Thyroid gland (tissue), 4 donors: ENCODE data around the gene LSM4. TPM values are rescaled to one million over a fixed set of nuclear protein-coding genes. Genes with fewer than 3 reads are reported as not detected.
A peak's percentile ranks its signal among the peaks of the same experiment; 100 is the strongest.

Source experiments
- DNase-seq, 2 donors: peaks; one replicate each; pipeline ENCODE4 v3.0.0-alpha.2; 2019
- H3K27ac ChIP-seq, 3 donors: fragments of 200-600 bp; sonication (generic); 1 replicate in 2 of 3; 2 replicates in 1 of 3; pipeline ENCODE4 v1.5.1; 2016 to 2019; ENCODE audit warnings: mild to moderate bottlenecking in 1 of 3, moderate library complexity in 1 of 3
- H3K27me3 ChIP-seq: fragments of 200-600 bp; sonication (generic); one replicate; pipeline ENCODE4 v1.5.1; 2019
- H3K36me3 ChIP-seq, 2 donors: fragments of 200-600 bp; sonication (generic); one replicate each; pipeline ENCODE4 v1.5.1; 2016 to 2019
- H3K4me1 ChIP-seq, 2 donors: fragments of 200-600 bp; sonication (generic); one replicate each; pipeline ENCODE4 v1.5.1; 2017 to 2019
- H3K4me3 ChIP-seq, 3 donors: fragments of 200-600 bp; sonication (generic); replicated peaks in 1 of 3; 1 replicate in 2 of 3; 2 replicates in 1 of 3; pipeline ENCODE4 v1.5.1; 2016; ENCODE audit warnings: mild to moderate bottlenecking in 1 of 3
- H3K9me3 ChIP-seq: fragments of 200-600 bp; sonication (generic); one replicate; pipeline ENCODE4 v1.5.1; 2017
- POLR2A ChIP-seq, 2 donors: fragments of 450-650 bp; IDR thresholded peaks; one replicate each; pipeline ENCODE4 v1.6.1; 2017; ENCODE audit warnings: antibody characterized with exemption in 2 of 2, mild to moderate bottlenecking in 2 of 2, moderate library complexity in 1 of 2
- WGBS, 2 donors: methylation state at CpG; one replicate each; pipeline ENCODE4 v1.1.5; 2017; 5-methylcytosine and 5-hydroxymethylcytosine counted together
- intact Hi-C: fragments of 100-400 bp; cut with DNase I; formaldehyde crosslinking; loops from one replicate; pipeline ENCODE4 v1.15.1; 2023
- total RNA-seq, 4 donors: library from RNA; depleted of rRNA; stranded (reverse); fragments of >200 nt; gene quantifications; one replicate each; pipeline ENCODE4 v1.2.3, GENCODE V29; 2016
- TF ChIP-seq, protein P1 (sequence below), 6 experiments: fragments of 200-600 bp in 3 of 6; fragments of 450-650 bp in 3 of 6; sonication (generic) in 3 of 6; IDR thresholded peaks; one replicate each; pipeline ENCODE4 v1.5.1; 2016 to 2019; ENCODE audit warnings: antibody characterized with exemption in 6 of 6, mild to moderate bottlenecking in 2 of 6, inconsistent platforms in 1 of 6, moderate library complexity in 1 of 6

The LSM4 gene
- total RNA-seq, 4 donors from 2014 or later = 55.2 to 203 (median 140) TPM

DNA sequence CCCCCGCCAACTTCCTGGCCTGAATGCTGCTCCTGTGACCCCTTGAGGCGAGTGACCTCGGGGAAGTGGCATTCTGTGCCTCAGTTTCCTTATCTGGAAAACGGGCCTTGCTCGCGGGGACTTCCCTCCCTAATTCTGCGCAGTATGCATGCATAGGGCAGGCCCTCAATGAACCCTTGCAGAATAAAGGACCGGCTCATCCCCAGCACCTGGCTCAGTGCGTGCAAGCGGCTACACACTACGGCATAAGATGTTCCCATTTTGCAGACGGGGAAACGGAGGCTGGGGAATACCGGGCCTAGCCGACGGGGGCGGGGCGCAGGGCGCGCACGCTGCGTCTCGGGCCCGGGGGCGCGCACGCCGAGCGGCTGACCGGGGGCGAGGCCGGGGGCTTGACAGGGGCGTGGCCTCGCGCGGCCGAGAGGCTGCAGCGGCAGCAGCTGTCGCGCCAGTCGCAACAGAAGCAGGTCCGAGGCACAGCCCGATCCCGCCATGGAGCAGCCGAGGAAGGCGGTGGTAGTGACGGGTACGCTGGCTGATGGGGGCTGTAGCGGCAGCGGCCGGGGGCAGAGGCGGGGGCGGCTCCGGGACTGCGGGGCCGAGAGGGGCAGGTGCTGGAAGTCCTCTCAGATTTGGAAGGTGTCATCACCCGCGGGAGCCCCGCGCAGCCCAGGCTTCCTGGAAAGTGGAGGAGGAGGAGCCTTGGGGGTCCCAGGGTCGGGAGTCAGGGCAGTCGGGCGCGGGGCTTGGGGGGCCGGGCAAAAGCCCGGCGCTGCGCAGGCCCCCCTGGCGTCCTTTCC is 17.5 kb upstream of the LSM4 start, which contains the start of gene PGPEP1:
TSS of gene PGPEP1 (plus strand) at position 409 of the 800 bp plus-strand sequence. CDS start at position 493, 84 bp downstream.
- H3K36me3 ChIP-seq = no peaks in the 10 kb centered on the region
- TF ChIP-seq, protein P1, sequence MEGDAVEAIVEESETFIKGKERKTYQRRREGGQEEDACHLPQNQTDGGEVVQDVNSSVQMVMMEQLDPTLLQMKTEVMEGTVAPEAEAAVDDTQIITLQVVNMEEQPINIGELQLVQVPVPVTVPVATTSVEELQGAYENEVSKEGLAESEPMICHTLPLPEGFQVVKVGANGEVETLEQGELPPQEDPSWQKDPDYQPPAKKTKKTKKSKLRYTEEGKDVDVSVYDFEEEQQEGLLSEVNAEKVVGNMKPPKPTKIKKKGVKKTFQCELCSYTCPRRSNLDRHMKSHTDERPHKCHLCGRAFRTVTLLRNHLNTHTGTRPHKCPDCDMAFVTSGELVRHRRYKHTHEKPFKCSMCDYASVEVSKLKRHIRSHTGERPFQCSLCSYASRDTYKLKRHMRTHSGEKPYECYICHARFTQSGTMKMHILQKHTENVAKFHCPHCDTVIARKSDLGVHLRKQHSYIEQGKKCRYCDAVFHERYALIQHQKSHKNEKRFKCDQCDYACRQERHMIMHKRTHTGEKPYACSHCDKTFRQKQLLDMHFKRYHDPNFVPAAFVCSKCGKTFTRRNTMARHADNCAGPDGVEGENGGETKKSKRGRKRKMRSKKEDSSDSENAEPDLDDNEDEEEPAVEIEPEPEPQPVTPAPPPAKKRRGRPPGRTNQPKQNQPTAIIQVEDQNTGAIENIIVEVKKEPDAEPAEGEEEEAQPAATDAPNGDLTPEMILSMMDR (IDR thresholded peaks at IDR 0.05) = no peak
- peak in 1 of 2 donors; percentile 75 for TF ChIP-seq POLR2A (IDR thresholded peaks at IDR 0.05)
- WGBS, 2 donors = 17 to 36% methylated on average over 9 to 20 of the region's 69 CpGs
- intact Hi-C loops = no loop called here
- peak; percentile 64 to 71 for DNase-seq
- peaks cover 4 to 12% of the 10 kb centered on the region in 2 donors for H3K4me1 ChIP-seq
- H3K9me3 ChIP-seq = no peaks in the 10 kb centered on the region
- H3K4me3 ChIP-seq = peak within 1 kb of the TSS; percentile 53 to 97 (median 75)
- H3K27me3 ChIP-seq = no peaks in the 10 kb centered on the region
- H3K27ac ChIP-seq = peak within 1 kb of the TSS; percentile 49 to 68 (median 55)

DNA sequence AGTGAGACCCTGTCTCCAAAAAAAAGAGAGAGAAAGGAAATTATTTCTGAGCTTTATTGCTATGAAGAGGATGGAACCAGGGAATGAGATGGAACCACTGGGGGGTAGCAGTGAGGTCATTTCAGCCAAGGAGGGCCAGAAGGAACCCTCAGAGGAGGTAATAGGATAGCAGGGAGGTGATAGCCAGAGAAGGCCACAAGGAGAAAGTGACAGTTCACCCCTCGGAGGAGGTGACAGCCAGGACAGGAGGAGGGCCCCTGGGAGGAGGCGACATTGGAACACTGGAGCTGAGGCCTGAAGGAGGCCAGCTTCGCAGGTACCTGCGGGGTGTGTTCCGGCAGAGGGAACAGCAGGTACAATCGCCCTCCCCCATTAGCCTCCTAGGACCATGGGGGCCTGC is 16.8 kb upstream of the LSM4 start:
- Histone ChIP-seq H3K27me3 (no peaks in the 10 kb centered on the region), H3K4me3 (peak overlapping the region in 1 of 3 donors; percentile 97), H3K27ac (peak overlapping the region in 1 of 3 donors; percentile 55), H3K9me3 (no peaks in the 10 kb centered on the region), H3K4me1 (peaks cover 4 to 12% of the 10 kb centered on the region in 2 donors), H3K36me3 (no peaks in the 10 kb centered on the region)
- no peak for TF ChIP-seq POLR2A (IDR thresholded peaks at IDR 0.05)
- TF ChIP-seq, protein P1 (IDR thresholded peaks at IDR 0.05) = no peak
- 57 to 59% methylated on average over 5 to 6 of the region's 6 CpGs for WGBS, 2 donors
- DNase-seq = no peak
- intact Hi-C loops = no loop called here

DNA sequence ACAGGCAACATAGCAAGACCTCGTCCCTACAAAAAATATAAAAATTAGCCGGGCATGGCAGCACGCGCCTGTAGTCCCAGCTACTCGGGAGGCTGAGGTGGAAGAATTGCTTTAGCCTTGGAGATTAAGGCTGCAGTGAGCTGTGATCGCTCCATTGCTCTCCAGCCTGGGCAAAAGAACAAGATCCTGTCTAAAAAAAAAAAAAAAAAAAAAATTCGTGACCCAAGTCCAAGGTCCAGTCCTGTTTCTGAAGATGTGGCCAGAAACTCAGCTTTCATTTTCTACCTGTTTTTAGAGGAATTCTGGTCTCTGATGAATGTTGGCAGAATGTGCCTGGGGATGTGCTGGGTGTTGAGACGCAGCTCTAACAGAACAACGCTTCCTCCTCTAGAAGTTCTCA is 15.7 kb upstream of the LSM4 start:
- H3K27me3 ChIP-seq = no peaks in the 10 kb centered on the region
- H3K9me3 ChIP-seq = no peaks in the 10 kb centered on the region
- H3K27ac ChIP-seq = no peak overlapping the region
- intact Hi-C loops = no loop called here
- peak in 1 of 2 donors; percentile 26 for DNase-seq
- no peaks in the 10 kb centered on the region for H3K36me3 ChIP-seq
- H3K4me1 ChIP-seq = peaks cover 4 to 20% of the 10 kb centered on the region in 2 donors
- no peak for TF ChIP-seq POLR2A (IDR thresholded peaks at IDR 0.05)
- TF ChIP-seq, protein P1 (IDR thresholded peaks at IDR 0.05) = no peak
- 45 to 58% methylated on average over 9 of the region's 9 CpGs for WGBS, 2 donors
- H3K4me3 ChIP-seq = no peak overlapping the region

DNA sequence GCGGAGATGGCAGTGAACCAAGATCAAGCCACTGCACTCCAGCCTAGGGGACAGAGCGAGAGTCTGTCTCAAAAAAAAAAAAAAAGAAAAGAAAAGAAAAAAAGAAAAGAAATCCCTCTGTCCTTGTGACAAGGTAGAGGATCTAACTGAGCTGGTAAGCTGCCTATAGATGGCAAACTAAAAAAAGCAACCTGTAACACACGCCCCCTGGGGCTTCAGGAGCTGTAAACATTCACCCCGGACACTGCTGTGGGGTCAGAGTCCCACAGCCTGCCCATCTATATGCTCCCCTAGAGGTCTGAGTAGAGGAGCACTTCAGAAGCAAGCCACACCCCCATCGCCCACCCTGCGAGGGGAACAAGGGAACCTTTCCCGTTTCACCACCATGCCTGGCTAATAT is 13.2 kb upstream of the LSM4 start:
- Histone ChIP-seq H3K27ac (no peak overlapping the region), H3K36me3 (no peaks in the 10 kb centered on the region), H3K9me3 (no peaks in the 10 kb centered on the region), H3K27me3 (no peaks in the 10 kb centered on the region), H3K4me1 (peaks cover 4 to 24% of the 10 kb centered on the region in 2 donors), H3K4me3 (no peak overlapping the region)
- 62 to 64% methylated on average over 7 of the region's 7 CpGs for WGBS, 2 donors
- intact Hi-C loops = no loop called here
- no peak for DNase-seq
- TF ChIP-seq POLR2A (IDR thresholded peaks at IDR 0.05) = no peak
- TF ChIP-seq, protein P1 (IDR thresholded peaks at IDR 0.05) = no peak

DNA sequence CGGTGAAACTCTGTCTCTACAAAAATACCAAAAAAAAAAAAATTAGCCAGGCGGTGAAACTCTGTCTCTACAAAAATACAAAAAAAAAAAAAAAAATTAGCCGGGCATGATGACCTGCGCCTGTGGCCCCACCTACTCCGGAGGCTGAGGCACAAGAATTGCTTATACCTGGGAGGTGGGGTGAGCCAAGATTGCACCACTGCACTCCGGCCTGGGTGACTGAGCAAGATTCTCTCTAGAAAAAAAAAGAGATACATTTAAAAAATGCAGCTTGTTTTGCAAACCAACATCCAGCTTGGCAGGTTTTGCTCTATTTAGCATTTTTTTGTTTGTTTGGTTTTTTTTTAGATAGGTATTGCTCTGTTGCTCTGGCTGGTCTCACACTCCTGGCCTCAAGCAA is 10.8 kb upstream of the LSM4 start:
- no peaks in the 10 kb centered on the region for H3K27me3 ChIP-seq
- H3K27ac ChIP-seq = peak overlapping the region; percentile 41 to 81 (median 81)
- H3K36me3 ChIP-seq = no peaks in the 10 kb centered on the region
- 42 to 55% methylated on average over 6 of the region's 6 CpGs for WGBS, 2 donors
- no peaks in the 10 kb centered on the region for H3K9me3 ChIP-seq
- peaks cover 8 to 36% of the 10 kb centered on the region in 2 donors for H3K4me1 ChIP-seq
- H3K4me3 ChIP-seq = no peak overlapping the region
- intact Hi-C loops = no loop called here
- peak; percentile 84 to 88 for DNase-seq
- TF ChIP-seq POLR2A (IDR thresholded peaks at IDR 0.05) = no peak
- TF ChIP-seq, protein P1 (IDR thresholded peaks at IDR 0.05) = no peak
